ENCODE data around the gene LPAR3. TPM values are rescaled to one million over a fixed set of nuclear protein-coding genes. Genes with fewer than 3 reads are reported as not detected.

The LPAR3 gene
- total RNA-seq, 1 donor from 2014 or later: 2.4 TPM

DNA sequence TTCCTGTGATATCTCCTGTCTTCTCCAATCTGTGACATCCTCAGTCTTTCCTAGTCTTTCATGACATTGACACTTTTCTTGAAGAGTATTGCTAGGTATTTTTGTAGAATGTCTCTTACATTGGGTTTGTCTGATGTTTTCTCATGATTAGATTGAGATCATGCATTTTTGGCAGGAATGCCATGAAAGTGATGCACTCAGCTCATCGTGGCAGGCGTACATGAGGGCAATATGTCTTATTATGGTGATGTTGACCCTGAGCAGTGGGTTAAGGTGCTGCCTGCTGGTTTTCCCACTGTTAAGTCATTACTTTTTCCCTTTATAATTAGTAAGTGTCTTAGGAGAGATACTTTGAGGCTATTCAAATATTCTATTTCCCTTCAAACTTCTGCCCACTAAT lies 122.5 kb downstream of the LPAR3 start:
- H3K9me3 Mint-ChIP-seq: no peaks in the 10 kb centered on the region
- Histone ChIP-seq H3K27ac (no peak overlapping the region), H3K79me2 (ENCODE audit: low read depth) (no peaks in the 10 kb centered on the region), H3K27me3 (no peaks in the 10 kb centered on the region), H4K20me1 (ENCODE audit: low read depth) (no peaks in the 10 kb centered on the region), H2AFZ (replicated peaks) (no peak overlapping the region), H3K4me1 (no peaks in the 10 kb centered on the region), H3K4me3 (no peak overlapping the region), H3K4me2 (no peak overlapping the region), H3K36me3 (no peaks in the 10 kb centered on the region), H3F3A (ENCODE audit: low read depth) (no peaks in the 10 kb centered on the region), H3K9ac (no peak overlapping the region), H3K9me3 (ENCODE audit: low read depth) (no peaks in the 10 kb centered on the region)
- H3K36me3 Mint-ChIP-seq: no peaks in the 10 kb centered on the region
- H3K4me1 Mint-ChIP-seq: peaks cover 14% of the 10 kb centered on the region
- H3K4me3 Mint-ChIP-seq: no peak overlapping the region
- peaks cover 6% of the 10 kb centered on the region for H3K27me3 Mint-ChIP-seq (ENCODE audit: insufficient read depth, low read depth)
- DNase-seq (ENCODE audit: low spot score): no peak
- no peak overlapping the region for H3K27ac Mint-ChIP-seq
- TF ChIP-seq, protein P1, sequence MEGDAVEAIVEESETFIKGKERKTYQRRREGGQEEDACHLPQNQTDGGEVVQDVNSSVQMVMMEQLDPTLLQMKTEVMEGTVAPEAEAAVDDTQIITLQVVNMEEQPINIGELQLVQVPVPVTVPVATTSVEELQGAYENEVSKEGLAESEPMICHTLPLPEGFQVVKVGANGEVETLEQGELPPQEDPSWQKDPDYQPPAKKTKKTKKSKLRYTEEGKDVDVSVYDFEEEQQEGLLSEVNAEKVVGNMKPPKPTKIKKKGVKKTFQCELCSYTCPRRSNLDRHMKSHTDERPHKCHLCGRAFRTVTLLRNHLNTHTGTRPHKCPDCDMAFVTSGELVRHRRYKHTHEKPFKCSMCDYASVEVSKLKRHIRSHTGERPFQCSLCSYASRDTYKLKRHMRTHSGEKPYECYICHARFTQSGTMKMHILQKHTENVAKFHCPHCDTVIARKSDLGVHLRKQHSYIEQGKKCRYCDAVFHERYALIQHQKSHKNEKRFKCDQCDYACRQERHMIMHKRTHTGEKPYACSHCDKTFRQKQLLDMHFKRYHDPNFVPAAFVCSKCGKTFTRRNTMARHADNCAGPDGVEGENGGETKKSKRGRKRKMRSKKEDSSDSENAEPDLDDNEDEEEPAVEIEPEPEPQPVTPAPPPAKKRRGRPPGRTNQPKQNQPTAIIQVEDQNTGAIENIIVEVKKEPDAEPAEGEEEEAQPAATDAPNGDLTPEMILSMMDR (IDR thresholded peaks at IDR 0.05): no peak
- no peak for TF ChIP-seq EZH2 (IDR thresholded peaks at IDR 0.05)
- no peak for TF ChIP-seq EZH2phosphoT487 (IDR thresholded peaks at IDR 0.05)

- H4K20me1 ChIP-seq (ENCODE audit: low read depth): no peaks in the 10 kb centered on the region
- DNase-seq (ENCODE audit: low spot score): no peak
- H3K79me2 ChIP-seq (ENCODE audit: low read depth): no peaks in the 10 kb centered on the region
- no peak overlapping the region for H3K9ac ChIP-seq
- TF ChIP-seq EZH2 (IDR thresholded peaks at IDR 0.05): no peak
- TF ChIP-seq, protein P1 (IDR thresholded peaks at IDR 0.05): no peak
- no peak for TF ChIP-seq EZH2phosphoT487 (IDR thresholded peaks at IDR 0.05)
- H2AFZ ChIP-seq (replicated peaks): no peak overlapping the region
- no peak overlapping the region for H3K4me3 ChIP-seq
- Mint-ChIP-seq H3K4me1 (peaks cover 14% of the 10 kb centered on the region), H3K27me3 (ENCODE audit: insufficient read depth, low read depth) (peaks cover 2% of the 10 kb centered on the region), H3K27ac (no peak overlapping the region), H3K36me3 (no peaks in the 10 kb centered on the region), H3K4me3 (no peak overlapping the region), H3K9me3 (no peaks in the 10 kb centered on the region)
- H3K4me2 ChIP-seq: no peak overlapping the region
- no peaks in the 10 kb centered on the region for H3K9me3 ChIP-seq (ENCODE audit: low read depth)
- peaks cover 1% of the 10 kb centered on the region for H3F3A ChIP-seq (ENCODE audit: low read depth)
- H3K27ac ChIP-seq: no peak overlapping the region
- no peaks in the 10 kb centered on the region for H3K4me1 ChIP-seq
- no peaks in the 10 kb centered on the region for H3K27me3 ChIP-seq
- no peaks in the 10 kb centered on the region for H3K36me3 ChIP-seq
Measured at GRCh38 chr1:84769636-84770035, 123.4 kb downstream of the LPAR3 start.

GRCh38 chr1:84768634-84769033 lies 124.4 kb downstream of the LPAR3 start:
- no peak for TF ChIP-seq EZH2 (IDR thresholded peaks at IDR 0.05)
- TF ChIP-seq, protein P1 (IDR thresholded peaks at IDR 0.05): no peak
- no peak for TF ChIP-seq EZH2phosphoT487 (IDR thresholded peaks at IDR 0.05)
- H3K27ac ChIP-seq: no peak overlapping the region
- Mint-ChIP-seq H3K9me3 (no peaks in the 10 kb centered on the region), H3K27ac (no peak overlapping the region), H3K36me3 (no peaks in the 10 kb centered on the region), H3K4me1 (peaks cover 21% of the 10 kb centered on the region), H3K4me3 (no peak overlapping the region), H3K27me3 (ENCODE audit: insufficient read depth, low read depth) (peaks cover 2% of the 10 kb centered on the region)
- peaks cover 8% of the 10 kb centered on the region for H3K4me1 ChIP-seq
- H3K4me2 ChIP-seq: no peak overlapping the region
- H3K36me3 ChIP-seq: no peaks in the 10 kb centered on the region
- H4K20me1 ChIP-seq (ENCODE audit: low read depth): no peaks in the 10 kb centered on the region
- no peaks in the 10 kb centered on the region for H3K9me3 ChIP-seq (ENCODE audit: low read depth)
- H2AFZ ChIP-seq (replicated peaks): no peak overlapping the region
- no peaks in the 10 kb centered on the region for H3K27me3 ChIP-seq
- H3F3A ChIP-seq (ENCODE audit: low read depth): peaks cover 11% of the 10 kb centered on the region
- H3K79me2 ChIP-seq (ENCODE audit: low read depth): no peaks in the 10 kb centered on the region
- H3K4me3 ChIP-seq: no peak overlapping the region
- DNase-seq (ENCODE audit: low spot score): no peak
- H3K9ac ChIP-seq: no peak overlapping the region
